Activated CD4-positive, CD25-positive, alpha-beta regulatory T cell (primary cell): ENCODE results near the gene GNAI2.
"Not testable (repeated sequence)": the region's sequence is repeated elsewhere in the genome, so short reads cannot be mapped to it uniquely, and the experiment has no call there.

Experiments
- DNase-seq, 4 experiments: peaks; one replicate each; lab custom pipeline; 2025; lab: John Stamatoyannopoulos, UW

GNAI2 gene

GRCh38 chr3:50264383-50264963 lies 28.5 kb downstream of the GNAI2 start:
- DNase-seq = no peak

- no peak for DNase-seq
Measured at GRCh38 chr3:50264964-50265485, 29.0 kb downstream of the GNAI2 start.

GRCh38 chr3:50265571-50265970 lies 29.6 kb downstream of the GNAI2 start:
- no peak for DNase-seq

GRCh38 chr3:50266017-50266416 lies 30.0 kb downstream of the GNAI2 start:
- DNase-seq = no peak

DNA sequence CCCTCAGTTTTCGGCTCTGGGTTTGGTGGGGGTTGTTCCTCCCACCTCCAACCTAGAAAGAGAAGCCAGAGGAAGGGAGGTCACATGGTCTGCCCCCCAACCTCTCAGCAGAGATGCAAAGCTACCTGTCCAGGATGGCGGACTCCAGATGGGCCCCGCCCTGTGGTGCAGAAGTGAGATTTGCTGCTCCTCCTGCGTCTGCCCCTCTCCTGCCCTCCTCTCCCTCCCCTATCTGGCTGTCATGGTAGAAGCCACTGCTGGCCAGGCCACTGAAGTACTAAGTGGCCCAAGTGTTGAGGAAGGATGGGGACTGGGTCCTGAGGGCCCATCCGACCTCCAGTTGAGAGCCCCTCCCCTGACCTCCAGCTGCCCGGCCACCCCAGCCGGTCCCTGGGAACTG lies 30.8 kb downstream of the GNAI2 start:
- no peak for DNase-seq

GRCh38 chr3:50267280-50267913 lies 31.4 kb downstream of the GNAI2 start:
- no peak for DNase-seq

GRCh38 chr3:50268276-50268675 lies 32.3 kb downstream of the GNAI2 start:
- no peak for DNase-seq

DNA sequence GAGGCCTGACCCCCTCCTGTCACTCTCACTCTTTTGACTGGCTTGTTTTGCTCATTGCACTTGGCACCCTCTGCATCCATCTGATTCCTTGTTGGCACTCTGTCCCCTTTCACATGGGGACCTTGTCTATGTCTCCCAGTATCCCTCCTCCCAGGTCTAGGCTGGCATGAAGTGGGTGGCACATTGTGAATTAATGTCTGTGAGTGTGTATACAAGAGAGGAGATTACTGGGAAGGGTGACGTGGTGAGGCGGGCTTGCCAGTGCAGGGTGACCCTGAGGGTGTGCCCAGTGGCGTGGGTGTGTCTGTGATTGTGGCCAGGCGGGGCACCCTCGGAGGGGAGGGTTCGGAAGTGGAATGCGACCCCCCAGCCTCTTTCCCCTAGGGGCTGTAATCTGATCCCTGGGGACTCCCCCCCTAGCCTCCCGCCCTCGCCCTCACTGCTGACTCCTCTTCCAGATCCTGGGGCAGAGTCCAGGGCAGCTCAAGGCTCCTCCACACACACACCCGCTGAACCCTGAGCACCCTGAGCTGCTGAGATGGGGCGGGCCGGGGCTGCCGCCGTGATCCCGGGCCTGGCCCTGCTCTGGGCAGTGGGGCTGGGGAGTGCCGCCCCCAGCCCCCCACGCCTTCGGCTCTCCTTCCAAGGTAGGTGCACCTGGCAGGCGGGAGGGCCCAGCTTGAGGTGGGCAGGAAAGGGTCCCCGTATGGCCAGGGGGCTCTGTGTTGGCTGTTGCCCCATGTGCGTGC lies 32.9 kb downstream of the GNAI2 start, which contains the start of gene SEMA3B:
Gene SEMA3B (plus strand): TSS at position 445 of the 749 bp plus-strand sequence. CDS start 94 bp downstream, at position 539.
- no peak for DNase-seq

DNA sequence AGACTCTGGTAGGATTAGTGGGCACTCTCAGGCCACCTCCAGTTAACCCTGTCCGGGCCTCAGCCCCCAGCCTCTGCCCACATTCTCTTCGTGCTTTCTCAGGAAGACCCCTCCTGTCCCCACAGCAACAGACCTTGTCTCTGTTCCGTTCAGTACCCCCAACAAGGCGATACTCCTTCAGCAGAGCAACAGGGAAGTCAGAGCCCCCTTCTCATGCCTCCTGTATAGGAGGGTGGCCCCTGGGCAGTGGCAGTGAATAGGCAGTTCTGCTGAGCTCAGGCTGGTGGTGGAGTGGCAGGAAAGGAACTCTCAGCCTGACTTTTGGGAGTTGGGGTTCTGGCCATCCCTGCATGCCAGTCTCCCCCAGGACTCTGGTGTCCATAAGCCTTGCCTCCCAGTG lies 33.5 kb downstream of the GNAI2 start:
- DNase-seq = no peak

GRCh38 chr3:50269977-50270413 lies 34.0 kb downstream of the GNAI2 start:
- DNase-seq = no peak

DNA sequence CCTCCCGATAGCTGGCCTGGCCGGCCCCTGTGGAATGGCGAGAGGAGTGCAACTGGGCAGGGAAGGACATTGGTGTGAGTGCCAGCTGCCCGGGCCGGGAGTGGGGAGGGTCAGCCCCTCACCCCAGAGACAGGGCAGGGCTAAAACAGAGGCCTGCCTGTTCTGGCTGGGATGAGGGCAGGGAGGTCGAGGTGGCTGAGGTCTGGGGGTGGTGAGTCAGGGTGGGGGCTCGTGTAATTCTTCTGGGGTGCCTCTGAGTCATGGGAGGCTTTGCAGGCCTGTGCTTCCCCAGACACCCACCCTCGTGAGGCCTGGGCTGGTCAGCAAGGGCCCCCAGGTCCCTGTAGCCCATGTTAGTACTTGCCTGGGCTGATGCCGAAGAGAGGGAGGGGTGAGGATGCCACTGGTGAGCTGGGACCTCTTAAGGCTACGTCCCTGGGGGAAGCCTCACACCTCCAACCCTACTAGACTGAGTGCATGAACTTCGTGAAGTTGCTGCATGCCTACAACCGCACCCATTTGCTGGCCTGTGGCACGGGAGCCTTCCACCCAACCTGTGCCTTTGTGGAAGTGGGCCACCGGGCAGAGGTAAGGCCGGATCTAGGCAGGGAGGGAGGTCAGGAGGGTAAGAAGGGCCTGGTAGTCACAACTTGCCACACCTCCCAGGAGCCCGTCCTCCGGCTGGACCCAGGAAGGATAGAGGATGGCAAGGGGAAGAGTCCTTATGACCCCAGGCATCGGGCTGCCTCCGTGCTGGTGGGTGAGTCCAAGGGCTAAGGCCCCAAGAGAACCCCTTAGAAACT lies 34.6 kb downstream of the GNAI2 start:
- DNase-seq = no peak

- DNase-seq = no peak
Measured at GRCh38 chr3:50271314-50271936, 35.4 kb downstream of the GNAI2 start.

DNA sequence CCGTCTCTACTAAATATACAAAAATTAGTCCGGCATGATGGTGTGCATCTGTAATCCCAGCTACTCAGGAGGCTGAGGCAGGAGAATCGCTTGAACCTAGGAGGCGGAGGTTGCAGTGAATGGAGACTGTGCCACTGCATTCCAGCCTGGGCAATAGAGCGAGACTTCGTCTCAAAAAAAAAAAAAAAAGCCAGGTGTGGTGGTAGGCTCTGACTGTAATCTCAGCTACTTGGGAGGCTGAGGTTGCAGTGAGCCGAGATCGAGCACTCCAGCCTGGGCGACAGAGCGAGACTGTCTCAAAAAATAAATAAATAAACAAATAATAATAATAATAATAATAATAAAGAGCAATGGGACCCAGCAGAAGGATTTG lies 36.5 kb downstream of the GNAI2 start:
- not testable (repeated sequence) for DNase-seq

GRCh38 chr3:50272911-50273688 lies 37.1 kb downstream of the GNAI2 start:
- peak; percentile 71 to 93 (median 82) for DNase-seq

DNA sequence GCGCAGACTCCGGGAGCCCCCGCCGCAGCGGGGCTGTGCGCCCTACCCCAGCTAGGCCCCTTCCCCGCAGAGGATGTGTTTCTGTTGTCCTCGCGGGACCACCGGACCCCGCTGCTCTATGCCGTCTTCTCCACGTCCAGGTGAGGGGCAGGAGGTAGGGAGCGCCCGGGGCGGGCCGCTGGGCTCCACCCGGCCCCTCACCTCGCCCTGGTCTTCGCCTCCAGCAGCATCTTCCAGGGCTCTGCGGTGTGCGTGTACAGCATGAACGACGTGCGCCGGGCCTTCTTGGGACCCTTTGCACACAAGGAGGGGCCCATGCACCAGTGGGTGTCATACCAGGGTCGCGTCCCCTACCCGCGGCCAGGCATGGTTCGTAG lies 37.7 kb downstream of the GNAI2 start:
- DNase-seq = no peak

GRCh38 chr3:50274371-50275104 lies 38.5 kb downstream of the GNAI2 start:
- DNase-seq = peak; percentile 41 to 57 (median 48)

GRCh38 chr3:50275141-50275995 lies 39.4 kb downstream of the GNAI2 start:
- no peak for DNase-seq

- DNase-seq = no peak
Measured at GRCh38 chr3:50275996-50276761, 40.2 kb downstream of the GNAI2 start.

GRCh38 chr3:50276762-50277101 lies 40.7 kb downstream of the GNAI2 start:
- DNase-seq = no peak
